ENCODE results near the gene LRRC61.
"Not testable (repeated sequence)": the region's sequence is repeated elsewhere in the genome, so short reads cannot be mapped to it uniquely, and the experiment has no call there.

DNA sequence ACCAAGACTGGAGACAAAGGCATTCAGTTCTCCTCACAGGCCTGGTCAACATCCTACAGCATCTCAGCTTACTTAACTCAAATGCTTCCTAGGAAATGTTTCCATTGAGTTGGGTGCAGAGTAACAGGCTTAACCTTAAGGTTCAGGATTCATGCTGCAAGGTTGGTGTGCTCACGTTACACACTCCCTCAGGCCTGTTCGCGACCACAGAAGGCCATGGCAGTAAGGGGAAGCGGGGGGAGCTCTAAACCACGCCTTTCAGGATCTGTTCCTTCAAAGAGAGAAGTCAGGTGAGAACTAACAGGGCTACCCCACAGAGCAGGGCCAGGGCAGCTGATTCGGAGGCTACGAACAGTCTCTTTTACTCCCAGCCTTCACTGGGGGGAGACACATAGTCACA is 35.3 kb upstream of the LRRC61 start:
- not testable (repeated sequence) for TF ChIP-seq POLR2AphosphoS5, POLR2A, TAF1, SPI1, POU2F2 (IDR thresholded peaks at IDR 0.05; ENCODE audit: low read depth, low read length)
